SK-N-SH treated with all-trans-retinoic acid at 6 μM for 48 hours (cell line): ENCODE results near the gene PLPP3.

ENCODE experiments used
- ATAC-seq: fragments of 200-7000 bp; cut with Tn5 transposase; 3 replicates; pipeline ENCODE4 v1.9.1; 2020; ENCODE audit warnings: mild to moderate bottlenecking, moderate library complexity
- ARNTL ChIP-seq: fragments of 450-650 bp; formaldehyde crosslinking; IDR thresholded peaks from 2 replicates; pipeline ENCODE4 v1.5.0; 2020; ENCODE audit warnings: low read depth, mild to moderate bottlenecking, moderate library complexity, borderline replicate concordance
- BACH2 ChIP-seq: fragments of 250-450 bp; sonication (Bioruptor Pico); IDR thresholded peaks from 2 replicates; pipeline ENCODE4 v1.9.0; 2021; ENCODE audit warnings: mild to moderate bottlenecking, borderline replicate concordance
- CSDC2 ChIP-seq: fragments of 250-450 bp; sonication (Bioruptor Pico); IDR thresholded peaks from 2 replicates; pipeline ENCODE4 v1.5.0; 2020; ENCODE audit warnings: mild to moderate bottlenecking, moderate library complexity
- ESRRG ChIP-seq: fragments of 250-450 bp; sonication (Bioruptor Pico); IDR thresholded peaks from 2 replicates; pipeline ENCODE4 v1.6.1; 2021; ENCODE audit warnings: mild to moderate bottlenecking
- GLIS3 ChIP-seq: fragments of 250-450 bp; sonication (Bioruptor Pico); IDR thresholded peaks from 2 replicates; pipeline ENCODE4 v1.5.0; 2020; ENCODE audit warnings: mild to moderate bottlenecking, moderate library complexity
- ISL1 ChIP-seq: fragments of 250-450 bp; sonication (Bioruptor Pico); IDR thresholded peaks from 2 replicates; pipeline ENCODE4 v2.1.2; 2022; ENCODE audit warnings: mild to moderate bottlenecking, moderate library complexity
- PPARA ChIP-seq: fragments of 250-450 bp; sonication (Bioruptor Pico); IDR thresholded peaks from 2 replicates; pipeline ENCODE4 v1.5.0; 2020; ENCODE audit warnings: mild to moderate bottlenecking, borderline replicate concordance
- RARB ChIP-seq: fragments of 250-450 bp; sonication (Bioruptor Pico); IDR thresholded peaks from 2 replicates; pipeline ENCODE4 v1.8.0; 2021; ENCODE audit warnings: mild to moderate bottlenecking, moderate library complexity
- TCF4 ChIP-seq: fragments of 250-450 bp; sonication (Bioruptor Pico); IDR thresholded peaks from 2 replicates; pipeline ENCODE4 v1.8.0; 2021; ENCODE audit warnings: mild to moderate bottlenecking, moderate library complexity, borderline replicate concordance
- TOX ChIP-seq: fragments of 250-450 bp; sonication (Bioruptor Pico); IDR thresholded peaks from 2 replicates; pipeline ENCODE4 v1.8.0; 2021; ENCODE audit warnings: mild to moderate bottlenecking, moderate library complexity, borderline replicate concordance
- TSHZ2 ChIP-seq: fragments of 250-450 bp; sonication (Bioruptor Pico); IDR thresholded peaks from 2 replicates; pipeline ENCODE4 v1.5.0; 2020; ENCODE audit warnings: mild to moderate bottlenecking, moderate library complexity
- ZC3H10 ChIP-seq: fragments of 250-450 bp; sonication (Bioruptor Pico); IDR thresholded peaks from 2 replicates; pipeline ENCODE4 v1.5.1; 2021; ENCODE audit warnings: mild to moderate bottlenecking, moderate library complexity
- ZFP3 ChIP-seq: fragments of 250-450 bp; sonication (Bioruptor Pico); IDR thresholded peaks from 2 replicates; pipeline ENCODE4 v1.5.0; 2020; ENCODE audit warnings: mild to moderate bottlenecking, moderate library complexity
- ZFP30 ChIP-seq: fragments of 450-650 bp; formaldehyde crosslinking; IDR thresholded peaks from 2 replicates; pipeline ENCODE4 v1.5.0; 2022; ENCODE audit warnings: mild to moderate bottlenecking, moderate library complexity
- ZNF565 ChIP-seq: fragments of 450-650 bp; formaldehyde crosslinking; conservative IDR thresholded peaks from 2 replicates; pipeline ENCODE4 v1.5.0; 2020; ENCODE audit warnings: low read depth, mild to moderate bottlenecking, moderate library complexity
- ZNF70 ChIP-seq: fragments of 450-650 bp; formaldehyde crosslinking; IDR thresholded peaks from 2 replicates; pipeline ENCODE4 v1.5.0; 2020; ENCODE audit warnings: mild to moderate bottlenecking, moderate library complexity
- ZNF8 ChIP-seq: fragments of 450-650 bp; formaldehyde crosslinking; IDR thresholded peaks from 2 replicates; pipeline ENCODE4 v1.5.0; 2020; ENCODE audit warnings: mild to moderate bottlenecking, moderate library complexity
- TF ChIP-seq, protein P1 (sequence below): fragments of 250-450 bp; sonication (Bioruptor Pico); IDR thresholded peaks from 2 replicates; pipeline ENCODE4 v1.8.0; 2021; ENCODE audit warnings: low read depth, mild to moderate bottlenecking, moderate library complexity, borderline replicate concordance
- TF ChIP-seq, protein P2 (sequence below): fragments of 250-450 bp; sonication (Bioruptor Pico); IDR thresholded peaks from 2 replicates; pipeline ENCODE4 v1.5.1; 2020; ENCODE audit warnings: low read depth, mild to moderate bottlenecking, moderate library complexity

Gene PLPP3

GRCh38 chr1:56457756-56458375, 121.5 kb downstream of the PLPP3 start:
- TF ChIP-seq ZFP30 (CRISPR knock-in tag) (no peak), TSHZ2 (CRISPR knock-in tag) (no peak), CSDC2 (CRISPR knock-in tag) (no peak), ZNF8 (CRISPR knock-in tag) (no peak), ZC3H10 (no peak), ZNF70 (CRISPR knock-in tag) (no peak)
- ATAC-seq: no peak

GRCh38 chr1:56456435-56457101, 122.8 kb downstream of the PLPP3 start:
- peak; percentile 40; the same call in 2 of the 3 replicates for ATAC-seq
- TF ChIP-seq GLIS3 (CRISPR knock-in tag): no peak
- no peak for TF ChIP-seq ISL1 (CRISPR knock-in tag)
- TF ChIP-seq ZNF8 (CRISPR knock-in tag): no peak
- TF ChIP-seq RARB (CRISPR knock-in tag): no peak
- no peak for TF ChIP-seq ARNTL
- TF ChIP-seq TOX: no peak; the same call in 1 of the 2 replicates
- no peak for TF ChIP-seq ESRRG (CRISPR knock-in tag)
- TF ChIP-seq, protein P1, sequence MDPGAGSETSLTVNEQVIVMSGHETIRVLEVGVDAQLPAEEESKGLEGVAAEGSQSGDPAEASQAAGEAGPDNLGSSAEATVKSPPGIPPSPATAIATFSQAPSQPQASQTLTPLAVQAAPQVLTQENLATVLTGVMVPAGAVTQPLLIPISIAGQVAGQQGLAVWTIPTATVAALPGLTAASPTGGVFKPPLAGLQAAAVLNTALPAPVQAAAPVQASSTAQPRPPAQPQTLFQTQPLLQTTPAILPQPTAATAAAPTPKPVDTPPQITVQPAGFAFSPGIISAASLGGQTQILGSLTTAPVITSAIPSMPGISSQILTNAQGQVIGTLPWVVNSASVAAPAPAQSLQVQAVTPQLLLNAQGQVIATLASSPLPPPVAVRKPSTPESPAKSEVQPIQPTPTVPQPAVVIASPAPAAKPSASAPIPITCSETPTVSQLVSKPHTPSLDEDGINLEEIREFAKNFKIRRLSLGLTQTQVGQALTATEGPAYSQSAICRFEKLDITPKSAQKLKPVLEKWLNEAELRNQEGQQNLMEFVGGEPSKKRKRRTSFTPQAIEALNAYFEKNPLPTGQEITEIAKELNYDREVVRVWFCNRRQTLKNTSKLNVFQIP (CRISPR knock-in tag): no peak
- TF ChIP-seq BACH2 (CRISPR knock-in tag): no peak
- TF ChIP-seq ZNF565 (CRISPR knock-in tag): no peak
- TF ChIP-seq ZFP3 (CRISPR knock-in tag): no peak

- peak; percentile 88 for ATAC-seq
- TF ChIP-seq, protein P2, sequence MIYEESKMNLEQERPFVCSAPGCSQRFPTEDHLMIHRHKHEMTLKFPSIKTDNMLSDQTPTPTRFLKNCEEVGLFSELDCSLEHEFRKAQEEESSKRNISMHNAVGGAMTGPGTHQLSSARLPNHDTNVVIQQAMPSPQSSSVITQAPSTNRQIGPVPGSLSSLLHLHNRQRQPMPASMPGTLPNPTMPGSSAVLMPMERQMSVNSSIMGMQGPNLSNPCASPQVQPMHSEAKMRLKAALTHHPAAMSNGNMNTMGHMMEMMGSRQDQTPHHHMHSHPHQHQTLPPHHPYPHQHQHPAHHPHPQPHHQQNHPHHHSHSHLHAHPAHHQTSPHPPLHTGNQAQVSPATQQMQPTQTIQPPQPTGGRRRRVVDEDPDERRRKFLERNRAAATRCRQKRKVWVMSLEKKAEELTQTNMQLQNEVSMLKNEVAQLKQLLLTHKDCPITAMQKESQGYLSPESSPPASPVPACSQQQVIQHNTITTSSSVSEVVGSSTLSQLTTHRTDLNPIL (CRISPR knock-in tag): no peak
- TF ChIP-seq ISL1 (CRISPR knock-in tag): peak; percentile 63
- TF ChIP-seq TSHZ2 (CRISPR knock-in tag): peak; percentile 95
- no peak for TF ChIP-seq PPARA (CRISPR knock-in tag)
- peak; percentile 80; the same call in 1 of the 2 replicates for TF ChIP-seq TCF4 (CRISPR knock-in tag)
- TF ChIP-seq GLIS3 (CRISPR knock-in tag): no peak
Observed at GRCh38 chr1:56453417-56454078, 125.8 kb downstream of the PLPP3 start.
